Transverse colon (tissue), 4 donors: Measurements from ENCODE around the gene CEP78. TPM values are rescaled to one million over a fixed set of nuclear protein-coding genes. Genes with fewer than 3 reads are reported as not detected.

Source experiments
- DNase-seq: peaks from one replicate; pipeline ENCODE4 v3.0.0-alpha.2; 2019
- H3K27ac ChIP-seq, 4 donors: fragments of 200-600 bp; sonication (generic); 2 replicates each; pipeline ENCODE4 v1.5.1; 2016 to 2018; ENCODE audit warnings: inconsistent platforms in 4 of 4
- H3K27me3 ChIP-seq: fragments of 200-600 bp; sonication (generic); 2 replicates; pipeline ENCODE4 v1.5.1; 2017; ENCODE audit warnings: inconsistent platforms
- H3K36me3 ChIP-seq, 4 donors: fragments of 200-600 bp; sonication (generic); 2 replicates each; pipeline ENCODE4 v1.5.1; 2017 to 2019; ENCODE audit warnings: inconsistent platforms in 4 of 4
- H3K4me1 ChIP-seq, 4 donors: fragments of 200-600 bp; sonication (generic); 2 replicates each; pipeline ENCODE4 v1.5.1; 2017 to 2020; ENCODE audit warnings: inconsistent platforms in 4 of 4
- H3K4me3 ChIP-seq, 4 donors: fragments of 200-600 bp; sonication (generic); 1 replicate in 1 of 4; 2 replicates in 3 of 4; pipeline versions ENCODE4 v1.5.1 to v1.6.1; 2017 to 2019; ENCODE audit warnings: inconsistent platforms in 4 of 4
- H3K9me3 ChIP-seq, 2 donors: fragments of 200-600 bp; sonication (generic); 2 replicates each; pipeline ENCODE4 v1.5.1; 2017 to 2019; ENCODE audit warnings: inconsistent platforms in 2 of 2
- EP300 ChIP-seq: sonication (generic); formaldehyde crosslinking; IDR thresholded peaks from one replicate; pipeline ENCODE4 v1.6.1; 2017; ENCODE audit warnings: antibody characterized with exemption, low read depth
- POLR2A ChIP-seq: fragments of 450-650 bp; IDR thresholded peaks from one replicate; pipeline ENCODE4 v1.6.1; 2016; ENCODE audit warnings: antibody characterized with exemption, mild to moderate bottlenecking, moderate library complexity
- POLR2AphosphoS5 ChIP-seq, 3 donors: sonication (generic); formaldehyde crosslinking; IDR thresholded peaks; one replicate each; pipeline ENCODE4 v1.6.1; 2016; ENCODE audit warnings: antibody characterized with exemption in 3 of 3
- WGBS, 2 donors: methylation state at CpG; one replicate each; pipeline ENCODE4 v1.1.5; 2018; ENCODE audit warnings: low coverage in 1 of 2; 5-methylcytosine and 5-hydroxymethylcytosine counted together
- in situ Hi-C, 4 donors: fragments of 200-750 bp; cut with MboI; loops; one replicate each; pipeline versions ENCODE4 v1.15.0 to v1.15.1; 2017; ENCODE audit warnings: low sequenced_read_pairs in 3 of 4, low pct_ligation_motif_present in 1 of 4, low pct_unique_long_range_greater_than_20kb in 1 of 4
- intact Hi-C: fragments of 100-400 bp; cut with DNase I; formaldehyde crosslinking; loops from one replicate; pipeline ENCODE4 v1.15.1; 2023; ENCODE audit warnings: low total_unique reads
- total RNA-seq, 4 donors: library from RNA; depleted of rRNA; stranded (reverse); fragments of >200 nt; gene quantifications; one replicate each; pipeline ENCODE4 v1.1.0, GENCODE V29; 2016
- TF ChIP-seq, protein P1 (sequence below), 5 experiments: fragments of 200-600 bp in 3 of 5; fragments of 450-650 bp in 2 of 5; sonication (generic) in 3 of 5; IDR thresholded peaks; 1 replicate in 2 of 5; 2 replicates in 3 of 5; pipeline ENCODE4 v1.5.1; 2016 to 2017; ENCODE audit warnings: antibody characterized with exemption in 5 of 5, inconsistent platforms in 3 of 5, mild to moderate bottlenecking in 2 of 5, moderate library complexity in 1 of 5

Gene CEP78
- total RNA-seq, 4 donors from 2014 or later, result 2.6 to 7.3 (median 4.3) TPM

DNA sequence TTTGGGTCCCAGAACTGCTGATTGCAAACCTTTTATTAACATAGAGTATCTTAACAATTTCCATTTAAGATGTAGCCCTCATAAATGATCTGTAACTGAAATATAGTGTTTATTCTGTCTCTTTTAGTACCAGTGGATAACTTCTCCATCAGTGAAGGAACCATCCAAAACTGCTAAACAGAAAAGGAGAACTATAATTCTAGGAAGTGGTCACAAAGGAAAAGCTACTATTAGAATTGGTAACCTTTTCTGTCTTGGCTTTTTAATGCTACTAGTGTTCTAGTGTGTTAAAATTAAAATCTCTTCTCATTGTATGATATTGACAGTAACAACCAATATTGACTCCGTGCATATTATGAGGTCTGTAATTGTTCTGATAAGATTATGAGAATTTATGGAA lies 12.8 kb downstream of the CEP78 start:
- no peaks in the 10 kb centered on the region for H3K27me3 ChIP-seq
- WGBS, 2 donors, result 81 to 91% methylated on average over 1 of the region's 1 CpG
- H3K27ac ChIP-seq, result no peak overlapping the region
- no peak overlapping the region for H3K4me3 ChIP-seq
- H3K9me3 ChIP-seq, result no peaks in the 10 kb centered on the region
- in situ Hi-C loops, result no loop called here
- H3K36me3 ChIP-seq, result no peaks in the 10 kb centered on the region
- DNase-seq, result no peak
- H3K4me1 ChIP-seq, result no peaks in the 10 kb centered on the region
- intact Hi-C loops, result no loop called here
- TF ChIP-seq POLR2AphosphoS5 (IDR thresholded peaks at IDR 0.05) (no peak), POLR2A (no peak), EP300 (no peak)
- TF ChIP-seq, protein P1, sequence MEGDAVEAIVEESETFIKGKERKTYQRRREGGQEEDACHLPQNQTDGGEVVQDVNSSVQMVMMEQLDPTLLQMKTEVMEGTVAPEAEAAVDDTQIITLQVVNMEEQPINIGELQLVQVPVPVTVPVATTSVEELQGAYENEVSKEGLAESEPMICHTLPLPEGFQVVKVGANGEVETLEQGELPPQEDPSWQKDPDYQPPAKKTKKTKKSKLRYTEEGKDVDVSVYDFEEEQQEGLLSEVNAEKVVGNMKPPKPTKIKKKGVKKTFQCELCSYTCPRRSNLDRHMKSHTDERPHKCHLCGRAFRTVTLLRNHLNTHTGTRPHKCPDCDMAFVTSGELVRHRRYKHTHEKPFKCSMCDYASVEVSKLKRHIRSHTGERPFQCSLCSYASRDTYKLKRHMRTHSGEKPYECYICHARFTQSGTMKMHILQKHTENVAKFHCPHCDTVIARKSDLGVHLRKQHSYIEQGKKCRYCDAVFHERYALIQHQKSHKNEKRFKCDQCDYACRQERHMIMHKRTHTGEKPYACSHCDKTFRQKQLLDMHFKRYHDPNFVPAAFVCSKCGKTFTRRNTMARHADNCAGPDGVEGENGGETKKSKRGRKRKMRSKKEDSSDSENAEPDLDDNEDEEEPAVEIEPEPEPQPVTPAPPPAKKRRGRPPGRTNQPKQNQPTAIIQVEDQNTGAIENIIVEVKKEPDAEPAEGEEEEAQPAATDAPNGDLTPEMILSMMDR (IDR thresholded peaks at IDR 0.05), result no peak

DNA sequence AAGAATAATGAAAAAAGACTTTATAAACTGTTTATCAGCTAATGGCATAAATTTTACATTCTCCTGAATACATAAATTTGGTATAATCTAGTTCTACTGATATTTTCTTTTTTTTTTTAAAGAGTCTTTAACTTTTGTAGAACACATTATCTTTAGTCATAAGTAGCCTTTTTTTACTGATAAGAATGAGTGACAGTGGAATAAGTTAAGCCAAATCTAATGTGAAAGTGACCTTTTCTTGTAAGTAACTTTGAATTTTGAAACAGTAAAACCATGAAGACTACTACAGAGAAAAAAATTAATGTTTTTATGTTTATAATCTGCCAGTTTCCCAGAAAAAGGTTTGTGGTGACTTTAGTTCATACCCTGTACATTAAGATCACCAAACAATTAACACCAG lies 13.7 kb downstream of the CEP78 start:
- intact Hi-C loops, result no loop called here
- in situ Hi-C loops, result no loop called here
- Histone ChIP-seq H3K36me3 (no peaks in the 10 kb centered on the region), H3K9me3 (no peaks in the 10 kb centered on the region), H3K4me1 (no peaks in the 10 kb centered on the region), H3K27me3 (no peaks in the 10 kb centered on the region), H3K4me3 (no peak overlapping the region), H3K27ac (no peak overlapping the region)
- DNase-seq, result no peak
- TF ChIP-seq, protein P1 (IDR thresholded peaks at IDR 0.05), result no peak
- no peak for TF ChIP-seq POLR2AphosphoS5 (IDR thresholded peaks at IDR 0.05)
- no peak for TF ChIP-seq POLR2A
- TF ChIP-seq EP300, result no peak

DNA sequence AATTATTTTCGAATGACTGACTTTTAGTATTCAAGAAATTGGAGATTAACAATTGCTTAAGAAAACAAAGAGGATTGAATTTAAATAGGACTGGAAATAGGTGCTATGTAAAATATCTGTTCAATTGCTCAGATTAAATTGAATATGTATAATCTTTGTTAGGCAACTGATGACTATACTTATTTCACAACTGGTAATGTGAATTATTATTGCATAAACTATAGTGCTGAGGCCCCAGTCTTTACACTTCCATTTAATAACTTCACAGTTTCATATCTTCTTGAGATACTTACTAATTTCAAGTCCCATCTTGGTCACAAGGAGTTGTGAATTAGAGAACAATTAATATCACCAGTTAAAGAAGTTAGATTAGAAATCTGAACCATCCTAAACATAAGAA lies 16.7 kb downstream of the CEP78 start:
- Histone ChIP-seq H3K4me3 (no peak overlapping the region), H3K9me3 (no peaks in the 10 kb centered on the region), H3K27ac (no peak overlapping the region), H3K27me3 (no peaks in the 10 kb centered on the region), H3K36me3 (no peaks in the 10 kb centered on the region), H3K4me1 (no peaks in the 10 kb centered on the region)
- TF ChIP-seq EP300 (no peak), POLR2A (no peak), POLR2AphosphoS5 (IDR thresholded peaks at IDR 0.05) (no peak)
- TF ChIP-seq, protein P1 (IDR thresholded peaks at IDR 0.05), result no peak
- in situ Hi-C loops (loop anchor here in 1 of 4 donors (25.0 kb wide), 1 partner anchor 110 kb away; no protein-coding TSS in a partner anchor), intact Hi-C loops (no loop called here)
- 95 to 100% methylated on average over 1 of the region's 1 CpG for WGBS, 2 donors
- no peak for DNase-seq

DNA sequence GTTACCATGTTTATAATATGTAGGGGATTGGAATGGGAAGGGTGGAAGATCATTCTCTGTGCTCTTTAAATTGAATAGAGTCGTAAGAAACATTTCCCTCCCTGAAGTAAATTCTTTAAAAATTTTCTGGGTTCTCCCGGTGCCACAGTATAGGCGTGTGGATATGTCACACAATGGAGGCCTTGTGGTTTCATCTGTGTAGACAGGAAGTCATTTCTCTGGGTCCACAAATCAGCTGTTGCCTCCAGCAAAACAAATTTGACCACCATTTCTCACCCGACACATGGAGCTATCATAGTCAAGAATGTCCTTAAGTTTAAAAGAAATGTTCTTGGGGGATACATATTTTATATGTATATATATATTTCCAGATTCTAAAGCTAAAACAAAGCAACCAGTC lies 17.4 kb downstream of the CEP78 start:
- TF ChIP-seq EP300, result no peak
- no peak for TF ChIP-seq POLR2AphosphoS5 (IDR thresholded peaks at IDR 0.05)
- intact Hi-C loops (no loop called here), in situ Hi-C loops (loop anchor here in 1 of 4 donors (25.0 kb wide), 1 partner anchor 109 kb away; no protein-coding TSS in a partner anchor)
- Histone ChIP-seq H3K27me3 (no peaks in the 10 kb centered on the region), H3K9me3 (no peaks in the 10 kb centered on the region), H3K36me3 (no peaks in the 10 kb centered on the region), H3K27ac (no peak overlapping the region), H3K4me1 (no peaks in the 10 kb centered on the region), H3K4me3 (no peak overlapping the region)
- WGBS, 2 donors, result 79 to 80% methylated on average over 1 to 4 of the region's 4 CpGs
- no peak for DNase-seq

DNA sequence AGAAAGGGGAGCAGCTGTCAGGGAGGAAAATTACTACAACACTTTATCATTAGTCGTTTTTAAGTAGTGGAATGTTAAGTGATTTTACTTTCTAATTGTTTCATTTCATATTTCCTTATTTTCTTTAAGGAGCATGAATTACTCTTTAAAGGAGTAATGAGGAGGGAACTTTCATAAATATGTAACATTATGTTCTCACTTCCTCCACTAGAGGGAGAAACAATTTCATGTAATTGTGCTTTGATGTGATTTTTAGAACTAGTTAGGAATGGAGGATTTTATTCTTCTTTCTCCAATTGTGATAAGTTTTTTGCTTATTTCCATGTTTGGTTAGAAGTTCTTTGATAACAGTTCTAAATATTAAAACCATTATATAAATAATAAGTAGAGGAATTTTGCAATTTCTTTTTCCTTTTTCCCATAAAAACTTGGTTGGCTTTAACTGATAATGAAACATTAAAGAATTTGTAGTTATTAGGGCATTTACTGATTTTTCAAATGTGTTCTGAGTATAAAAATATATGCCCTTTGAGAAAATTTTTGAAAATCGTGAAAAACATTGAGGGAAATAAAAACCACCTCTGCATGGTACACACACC lies 25.6 kb downstream of the CEP78 start:
- Histone ChIP-seq H3K9me3 (no peaks in the 10 kb centered on the region), H3K4me3 (no peak overlapping the region), H3K36me3 (peaks cover 0 to 6% (median 3%) of the 10 kb centered on the region in 4 donors), H3K27ac (no peak overlapping the region), H3K4me1 (no peaks in the 10 kb centered on the region), H3K27me3 (no peaks in the 10 kb centered on the region)
- TF ChIP-seq, protein P1 (IDR thresholded peaks at IDR 0.05), result peak; percentile 57 to 73 (median 66)
- TF ChIP-seq POLR2AphosphoS5 (IDR thresholded peaks at IDR 0.05), result no peak
- in situ Hi-C loops (loop anchor here (5.0 to 25.0 kb wide), 3 partner anchors 101 to 106 kb away; no protein-coding TSS in a partner anchor), intact Hi-C loops (no loop called here)
- 47 to 53% methylated on average over 2 of the region's 2 CpGs for WGBS, 2 donors
- DNase-seq, result no peak
